ENCODE data around the gene PTCH1.
A peak's percentile ranks its signal among the peaks of the same experiment; 100 is the strongest.

Gene PTCH1

GRCh38 chr9:95479330-95479729, 37.4 kb downstream of the PTCH1 start:
- H3K9me3 ChIP-seq (ENCODE audit: low read depth, low read length) = no peaks in the 10 kb centered on the region
- no peak overlapping the region for H3K27ac ChIP-seq
- no peak for DNase-seq (ENCODE audit: low read depth, low spot score)
- no peak overlapping the region for H3K4me3 ChIP-seq
- peaks cover 60% of the 10 kb centered on the region for H3K36me3 ChIP-seq (ENCODE audit: insufficient read depth, low read length)
- no peak for TF ChIP-seq POLR2AphosphoS5 (IDR thresholded peaks at IDR 0.05; ENCODE audit: borderline replicate concordance, low read depth, low read length)
- TF ChIP-seq EZH2 (IDR thresholded peaks at IDR 0.05) = no peak
- no peak for TF ChIP-seq FOXP2 (optimal IDR thresholded peaks at IDR 0.05; ENCODE audit: control extremely low read depth, extremely low read length, insufficient read depth)
- no peak overlapping the region for H3K9ac ChIP-seq (ENCODE audit: insufficient read length)

GRCh38 chr9:95478335-95478734, 38.4 kb downstream of the PTCH1 start:
- no peaks in the 10 kb centered on the region for H3K9me3 ChIP-seq (ENCODE audit: low read depth, low read length)
- DNase-seq (ENCODE audit: low read depth, low spot score) = no peak
- peaks cover 66% of the 10 kb centered on the region for H3K36me3 ChIP-seq (ENCODE audit: insufficient read depth, low read length)
- no peak overlapping the region for H3K9ac ChIP-seq (ENCODE audit: insufficient read length)
- no peak overlapping the region for H3K27ac ChIP-seq
- H3K4me3 ChIP-seq = no peak overlapping the region
- no peak for TF ChIP-seq POLR2AphosphoS5 (IDR thresholded peaks at IDR 0.05; ENCODE audit: borderline replicate concordance, low read depth, low read length)
- no peak for TF ChIP-seq EZH2 (IDR thresholded peaks at IDR 0.05)
- TF ChIP-seq FOXP2 (optimal IDR thresholded peaks at IDR 0.05; ENCODE audit: control extremely low read depth, extremely low read length, insufficient read depth) = no peak

GRCh38 chr9:95477885-95478284, 38.9 kb downstream of the PTCH1 start:
- DNase-seq (ENCODE audit: low read depth, low spot score) = no peak
- H3K36me3 ChIP-seq (ENCODE audit: insufficient read depth, low read length) = peaks cover 69% of the 10 kb centered on the region
- no peak overlapping the region for H3K27ac ChIP-seq
- H3K9me3 ChIP-seq (ENCODE audit: low read depth, low read length) = no peaks in the 10 kb centered on the region
- H3K9ac ChIP-seq (ENCODE audit: insufficient read length) = no peak overlapping the region
- no peak for TF ChIP-seq FOXP2 (optimal IDR thresholded peaks at IDR 0.05; ENCODE audit: control extremely low read depth, extremely low read length, insufficient read depth)
- no peak for TF ChIP-seq POLR2AphosphoS5 (IDR thresholded peaks at IDR 0.05; ENCODE audit: borderline replicate concordance, low read depth, low read length)
- no peak for TF ChIP-seq EZH2 (IDR thresholded peaks at IDR 0.05)
- H3K4me3 ChIP-seq = no peak overlapping the region

- Histone ChIP-seq H3K27ac (no peak overlapping the region), H3K36me3 (ENCODE audit: insufficient read depth, low read length) (peaks cover 73% of the 10 kb centered on the region), H3K9me3 (ENCODE audit: low read depth, low read length) (no peaks in the 10 kb centered on the region), H3K9ac (ENCODE audit: insufficient read length) (no peak overlapping the region), H3K4me3 (no peak overlapping the region)
- no peak for DNase-seq (ENCODE audit: low read depth, low spot score)
- TF ChIP-seq FOXP2 (optimal IDR thresholded peaks at IDR 0.05; ENCODE audit: control extremely low read depth, extremely low read length, insufficient read depth) = no peak
- no peak for TF ChIP-seq POLR2AphosphoS5 (IDR thresholded peaks at IDR 0.05; ENCODE audit: borderline replicate concordance, low read depth, low read length)
- TF ChIP-seq EZH2 (IDR thresholded peaks at IDR 0.05) = no peak
These were observed 39.3 kb downstream of the PTCH1 start for GRCh38 chr9:95477441-95477840.

GRCh38 chr9:95468791-95469190, 48.0 kb downstream of the PTCH1 start:
- TF ChIP-seq EZH2 (IDR thresholded peaks at IDR 0.05) (no peak), FOXP2 (optimal IDR thresholded peaks at IDR 0.05; ENCODE audit: control extremely low read depth, extremely low read length, insufficient read depth) (no peak), POLR2AphosphoS5 (IDR thresholded peaks at IDR 0.05; ENCODE audit: borderline replicate concordance, low read depth, low read length) (no peak)
- peaks cover 75% of the 10 kb centered on the region for H3K36me3 ChIP-seq (ENCODE audit: insufficient read depth, low read length)
- H3K9ac ChIP-seq (ENCODE audit: insufficient read length) = no peak overlapping the region
- DNase-seq (ENCODE audit: low read depth, low spot score) = no peak
- no peak overlapping the region for H3K4me3 ChIP-seq
- H3K9me3 ChIP-seq (ENCODE audit: low read depth, low read length) = no peaks in the 10 kb centered on the region
- H3K27ac ChIP-seq = no peak overlapping the region

GRCh38 chr9:95465115-95465514, 51.7 kb downstream of the PTCH1 start:
- Histone ChIP-seq H3K4me3 (no peak overlapping the region), H3K9ac (ENCODE audit: insufficient read length) (no peak overlapping the region), H3K9me3 (ENCODE audit: low read depth, low read length) (no peaks in the 10 kb centered on the region), H3K27ac (peak overlapping the region; percentile 98), H3K36me3 (ENCODE audit: insufficient read depth, low read length) (peaks cover 66% of the 10 kb centered on the region)
- TF ChIP-seq FOXP2 (optimal IDR thresholded peaks at IDR 0.05; ENCODE audit: control extremely low read depth, extremely low read length, insufficient read depth) (no peak), EZH2 (IDR thresholded peaks at IDR 0.05) (no peak), POLR2AphosphoS5 (IDR thresholded peaks at IDR 0.05; ENCODE audit: borderline replicate concordance, low read depth, low read length) (no peak)
- no peak for DNase-seq (ENCODE audit: low read depth, low spot score)

GRCh38 chr9:95463148-95464060, 53.4 kb downstream of the PTCH1 start:
- no peaks in the 10 kb centered on the region for H3K9me3 ChIP-seq (ENCODE audit: low read depth, low read length)
- peak overlapping the region; percentile 68 for H3K4me3 ChIP-seq
- no peak for DNase-seq (ENCODE audit: low read depth, low spot score)
- peak overlapping the region; percentile 75 for H3K9ac ChIP-seq (ENCODE audit: insufficient read length)
- H3K36me3 ChIP-seq (ENCODE audit: insufficient read depth, low read length) = peaks cover 54% of the 10 kb centered on the region
- peak overlapping the region; percentile 98 for H3K27ac ChIP-seq
- no peak for TF ChIP-seq EZH2 (IDR thresholded peaks at IDR 0.05)
- TF ChIP-seq POLR2AphosphoS5 (IDR thresholded peaks at IDR 0.05; ENCODE audit: borderline replicate concordance, low read depth, low read length) = no peak
- no peak for TF ChIP-seq FOXP2 (optimal IDR thresholded peaks at IDR 0.05; ENCODE audit: control extremely low read depth, extremely low read length, insufficient read depth)

- no peaks in the 10 kb centered on the region for H3K9me3 ChIP-seq (ENCODE audit: low read depth, low read length)
- peak overlapping the region; percentile 98 for H3K27ac ChIP-seq
- peak; percentile 52 for TF ChIP-seq POLR2AphosphoS5 (IDR thresholded peaks at IDR 0.05; ENCODE audit: borderline replicate concordance, low read depth, low read length)
- peak; percentile 69 for TF ChIP-seq FOXP2 (optimal IDR thresholded peaks at IDR 0.05; ENCODE audit: control extremely low read depth, extremely low read length, insufficient read depth)
- no peak for TF ChIP-seq EZH2 (IDR thresholded peaks at IDR 0.05)
- peaks cover 53% of the 10 kb centered on the region for H3K36me3 ChIP-seq (ENCODE audit: insufficient read depth, low read length)
- peak; percentile 91 for DNase-seq (ENCODE audit: low read depth, low spot score)
- H3K9ac ChIP-seq (ENCODE audit: insufficient read length) = peak overlapping the region; percentile 75
- H3K4me3 ChIP-seq = peak overlapping the region; percentile 68
These were observed 54.3 kb downstream of the PTCH1 start for GRCh38 chr9:95462249-95463147.
